Upper lobe of left lung (tissue), 6 donors: Measurements from ENCODE around the gene SCN5A. TPM values are rescaled to one million over a fixed set of nuclear protein-coding genes. Genes with fewer than 3 reads are reported as not detected.

ENCODE experiments used
- ATAC-seq, 2 donors: fragments of 200-7000 bp; cut with Tn5 transposase; one replicate each; pipeline ENCODE4 v1.9.1; 2022; ENCODE audit warnings: mild to moderate bottlenecking in 2 of 2, moderate library complexity in 2 of 2; ENCODE audit not compliant: low FRiP score in 2 of 2
- DNase-seq, 2 donors: peaks; one replicate each; pipeline ENCODE4 v3.0.0-alpha.2; 2019 to 2020
- H3K27ac ChIP-seq, 4 donors: fragments of 200-600 bp; sonication (generic); one replicate each; pipeline ENCODE4 v1.5.1; 2016 to 2019
- H3K27me3 ChIP-seq, 4 donors: fragments of 200-600 bp; sonication (generic); one replicate each; pipeline ENCODE4 v1.5.1; 2017 to 2019
- H3K36me3 ChIP-seq, 4 donors: fragments of 200-600 bp; sonication (generic); one replicate each; pipeline ENCODE4 v1.5.1; 2016 to 2019
- H3K4me1 ChIP-seq, 4 donors: fragments of 200-600 bp; sonication (generic); one replicate each; pipeline ENCODE4 v1.5.1; 2018 to 2019
- H3K4me3 ChIP-seq, 4 donors: fragments of 200-600 bp; sonication (generic); one replicate each; pipeline ENCODE4 v1.5.1; 2017 to 2019; ENCODE audit warnings: mild to moderate bottlenecking in 2 of 4, moderate library complexity in 1 of 4
- H3K9me3 ChIP-seq, 4 donors: fragments of 200-600 bp; sonication (generic); one replicate each; pipeline ENCODE4 v1.5.1; 2018 to 2019
- CTCF ChIP-seq, 6 experiments: fragments of 450-650 bp in 4 of 6; fragments of 200-600 bp in 2 of 6; sonication (generic) in 2 of 6; IDR thresholded peaks; one replicate each; pipeline ENCODE4 v1.5.1; 2016 to 2019; ENCODE audit warnings: antibody characterized with exemption in 6 of 6
- EP300 ChIP-seq, 4 donors: sonication (generic); formaldehyde crosslinking; IDR thresholded peaks; one replicate each; pipeline ENCODE4 v1.5.1; 2017; ENCODE audit warnings: antibody characterized with exemption in 4 of 4, control low read depth in 2 of 4
- POLR2A ChIP-seq, 4 donors: fragments of 450-650 bp; IDR thresholded peaks; one replicate each; pipeline ENCODE4 v1.5.1; 2016 to 2017; ENCODE audit warnings: antibody characterized with exemption in 4 of 4, mild to moderate bottlenecking in 2 of 4
- POLR2AphosphoS5 ChIP-seq, 2 donors: sonication (generic); formaldehyde crosslinking; IDR thresholded peaks; one replicate each; pipeline ENCODE4 v1.5.1; 2017; ENCODE audit warnings: antibody characterized with exemption in 2 of 2
- WGBS, 2 donors: methylation state at CpG; one replicate each; pipeline ENCODE4 v1.1.5; 2017 to 2018; 5-methylcytosine and 5-hydroxymethylcytosine counted together
- total RNA-seq, 6 donors: library from RNA; depleted of rRNA in 4 of 6; stranded (reverse); fragments of >200 nt in 4 of 6; gene quantifications; one replicate each; pipeline versions ENCODE4 v1.1.0 to v1.2.1, GENCODE V29; 2016 to 2021
- donor health status: DM: no; HTN: no; CAD: no; lungs with moderate emphysema.
- donor health status: DM: no; HTN: yes; CAD: no; lungs with severe emphysema.

SCN5A gene
- total RNA-seq, 6 donors from 2014 or later, result under 0.01 to 0.30 (median 0.10) TPM; not detected in 1

- Histone ChIP-seq H3K27me3 (no peaks in the 10 kb centered on the region), H3K27ac (no peak overlapping the region), H3K4me1 (no peaks in the 10 kb centered on the region), H3K4me3 (no peak overlapping the region), H3K9me3 (no peaks in the 10 kb centered on the region), H3K36me3 (no peaks in the 10 kb centered on the region)
- ATAC-seq (no peak), DNase-seq (no peak)
- WGBS, 2 donors, result 52 to 79% methylated on average over 6 of the region's 6 CpGs
- TF ChIP-seq CTCF (IDR thresholded peaks at IDR 0.05) (no peak), POLR2AphosphoS5 (IDR thresholded peaks at IDR 0.05) (no peak), POLR2A (IDR thresholded peaks at IDR 0.05) (no peak), EP300 (IDR thresholded peaks at IDR 0.05) (no peak)
Measured at GRCh38 chr3:38636881-38637280, 12.6 kb downstream of the SCN5A start.

DNA sequence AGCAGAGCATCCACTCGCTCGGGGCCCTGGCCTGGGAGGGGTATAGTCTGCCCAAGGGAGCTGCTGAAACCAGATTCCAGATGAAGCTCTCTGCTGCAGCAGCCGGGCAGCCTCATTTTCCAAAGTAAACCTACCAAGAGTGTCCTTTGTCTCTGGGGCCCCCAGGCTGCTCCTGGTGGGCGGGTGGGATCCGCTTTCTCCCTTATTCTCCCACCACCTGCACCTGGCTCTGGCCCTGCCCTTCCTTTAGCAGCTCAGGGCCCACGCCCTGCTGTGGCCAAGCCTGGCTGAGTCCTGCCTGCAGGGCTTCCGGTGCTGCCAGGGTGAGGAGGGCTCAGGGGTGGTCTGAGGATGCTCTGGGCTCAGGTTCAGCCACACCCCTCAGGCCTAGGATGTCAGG is 13.0 kb downstream of the SCN5A start:
- no peak overlapping the region for H3K27ac ChIP-seq
- TF ChIP-seq POLR2A (IDR thresholded peaks at IDR 0.05) (no peak), EP300 (IDR thresholded peaks at IDR 0.05) (no peak), POLR2AphosphoS5 (IDR thresholded peaks at IDR 0.05) (no peak), CTCF (IDR thresholded peaks at IDR 0.05) (no peak)
- no peak overlapping the region for H3K4me3 ChIP-seq
- DNase-seq (no peak), ATAC-seq (no peak)
- H3K27me3 ChIP-seq, result no peaks in the 10 kb centered on the region
- H3K36me3 ChIP-seq, result no peaks in the 10 kb centered on the region
- no peaks in the 10 kb centered on the region for H3K9me3 ChIP-seq
- WGBS, 2 donors, result 61 to 66% methylated on average over 6 to 7 of the region's 7 CpGs
- no peaks in the 10 kb centered on the region for H3K4me1 ChIP-seq

- WGBS, 2 donors, result 53 to 56% methylated on average over 9 of the region's 11 CpGs
- no peak for DNase-seq
Measured at GRCh38 chr3:38634111-38634510, 15.4 kb downstream of the SCN5A start.

DNA sequence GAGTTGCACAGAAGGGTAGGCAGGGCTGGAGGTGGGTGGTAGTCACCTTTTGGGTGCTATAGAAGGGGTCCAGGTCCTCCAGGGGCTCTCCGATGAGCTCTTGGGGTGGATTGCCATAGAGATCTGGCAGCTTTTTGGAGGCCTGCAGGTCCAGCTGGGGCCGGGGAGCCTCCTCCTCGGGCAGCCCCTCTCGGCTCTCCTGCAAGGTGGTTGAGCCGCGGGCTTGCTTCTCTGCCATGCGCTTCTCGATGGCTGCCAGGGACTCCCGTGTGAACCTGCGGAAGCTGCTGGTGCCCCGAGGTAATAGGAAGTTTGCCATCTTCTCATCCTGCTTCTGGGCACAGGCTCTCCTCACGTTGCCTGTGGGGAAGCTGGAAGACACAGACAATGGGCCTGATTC is 16.5 kb downstream of the SCN5A start:
- WGBS, 2 donors, result 88 to 92% methylated on average over 6 to 12 of the region's 12 CpGs
- Histone ChIP-seq H3K27me3 (no peaks in the 10 kb centered on the region), H3K4me3 (no peak overlapping the region), H3K4me1 (no peaks in the 10 kb centered on the region), H3K27ac (no peak overlapping the region), H3K9me3 (no peaks in the 10 kb centered on the region), H3K36me3 (no peaks in the 10 kb centered on the region)
- no peak for DNase-seq
- ATAC-seq, result no peak
- TF ChIP-seq POLR2A (IDR thresholded peaks at IDR 0.05) (no peak), POLR2AphosphoS5 (IDR thresholded peaks at IDR 0.05) (no peak), CTCF (IDR thresholded peaks at IDR 0.05) (no peak), EP300 (IDR thresholded peaks at IDR 0.05) (no peak)

More at GRCh38 chr3:38634111-38634510, 15.4 kb downstream of the SCN5A start:
- H3K27ac ChIP-seq, result no peak overlapping the region
- no peak overlapping the region for H3K4me3 ChIP-seq
- no peaks in the 10 kb centered on the region for H3K4me1 ChIP-seq
- H3K36me3 ChIP-seq, result no peaks in the 10 kb centered on the region
- H3K27me3 ChIP-seq, result no peaks in the 10 kb centered on the region
- ATAC-seq, result no peak
- H3K9me3 ChIP-seq, result no peaks in the 10 kb centered on the region
- TF ChIP-seq CTCF (IDR thresholded peaks at IDR 0.05) (no peak), POLR2A (IDR thresholded peaks at IDR 0.05) (no peak), EP300 (IDR thresholded peaks at IDR 0.05) (no peak), POLR2AphosphoS5 (IDR thresholded peaks at IDR 0.05) (no peak)

GRCh38 chr3:38630606-38631005 is 18.9 kb downstream of the SCN5A start:
- ATAC-seq, result no peak

More at GRCh38 chr3:38630606-38631005, 18.9 kb downstream of the SCN5A start:
- Histone ChIP-seq H3K9me3 (no peaks in the 10 kb centered on the region), H3K4me1 (no peaks in the 10 kb centered on the region), H3K27ac (no peak overlapping the region), H3K4me3 (no peak overlapping the region), H3K27me3 (no peaks in the 10 kb centered on the region), H3K36me3 (no peaks in the 10 kb centered on the region)
- no peak for DNase-seq
- whole genome bisulfite sequencing, 2 donors, result 46 to 60% methylated on average over 5 of the region's 5 CpGs
- TF ChIP-seq POLR2AphosphoS5 (IDR thresholded peaks at IDR 0.05), result no peak
- TF ChIP-seq POLR2A (IDR thresholded peaks at IDR 0.05), result no peak
- no peak for TF ChIP-seq EP300 (IDR thresholded peaks at IDR 0.05)
